IPS-15b (cell line): ENCODE measurements around the gene CEP295NL.

ENCODE experiments used
- H3K27me3 ChIP-seq: one replicate; pipeline ENCODE4 v1.6.1; 2013; ENCODE audit warnings: low read length; ENCODE audit not compliant: control insufficient read depth, insufficient read depth
- H3K36me3 ChIP-seq: one replicate; pipeline ENCODE4 v1.6.1; 2013; ENCODE audit warnings: low read length; ENCODE audit not compliant: control insufficient read depth, insufficient read depth
- H3K4me1 ChIP-seq: one replicate; pipeline ENCODE4 v1.6.1; 2013; ENCODE audit warnings: mild to moderate bottlenecking, low read length; ENCODE audit not compliant: control insufficient read depth, insufficient read depth
- H3K4me3 ChIP-seq: one replicate; pipeline ENCODE4 v1.5.1; 2013; ENCODE audit warnings: low read depth, low read length
- H3K9ac ChIP-seq: one replicate; pipeline ENCODE4 v1.6.1; 2013; ENCODE audit warnings: low read depth, mild to moderate bottlenecking, low read length
- H3K9me3 ChIP-seq: one replicate; pipeline ENCODE4 v1.6.1; 2013; ENCODE audit warnings: mild to moderate bottlenecking, low read length; ENCODE audit not compliant: control insufficient read depth, insufficient read depth

Gene CEP295NL

DNA sequence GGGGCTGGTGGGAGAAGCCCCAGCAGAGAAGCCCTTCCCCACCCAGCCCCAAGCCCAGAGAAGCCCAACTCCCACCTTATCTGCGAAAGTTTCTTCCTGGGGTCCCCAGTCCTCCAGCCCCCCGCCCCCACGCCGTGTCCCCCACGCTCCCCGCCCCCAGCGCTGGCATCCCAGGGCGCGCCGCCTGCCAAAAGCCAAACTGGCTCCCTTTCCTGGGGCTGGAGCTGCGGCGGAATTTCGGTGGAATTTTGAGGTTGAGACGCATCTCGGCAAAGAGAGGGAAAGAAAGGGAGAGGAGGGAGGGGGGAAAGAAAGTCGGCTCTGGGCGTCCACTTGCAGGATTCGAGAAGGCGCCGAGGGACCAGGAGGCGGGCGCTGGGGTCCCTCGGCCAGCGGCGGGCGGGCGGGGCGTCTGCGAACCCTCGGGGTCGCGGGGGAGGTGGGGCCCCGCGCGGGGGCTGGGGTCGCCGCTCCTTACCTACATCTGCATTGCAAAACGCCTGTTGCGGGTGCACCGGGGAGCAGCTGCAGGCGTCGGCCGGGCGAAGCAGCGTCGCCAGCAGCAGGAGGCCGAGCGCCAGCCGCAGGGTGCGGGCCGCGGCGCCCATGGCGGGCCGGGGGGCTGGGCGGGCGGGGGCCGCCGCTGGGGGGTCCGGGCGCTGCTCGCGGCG lies 21.6 kb upstream of the CEP295NL start:
- H3K4me3 ChIP-seq, result peak overlapping the region; percentile 75
- H3K9ac ChIP-seq, result peak overlapping the region; percentile 60
- H3K27me3 ChIP-seq, result no peaks in the 10 kb centered on the region
- peaks cover 8% of the 10 kb centered on the region for H3K4me1 ChIP-seq
- H3K9me3 ChIP-seq, result no peaks in the 10 kb centered on the region
- no peaks in the 10 kb centered on the region for H3K36me3 ChIP-seq

DNA sequence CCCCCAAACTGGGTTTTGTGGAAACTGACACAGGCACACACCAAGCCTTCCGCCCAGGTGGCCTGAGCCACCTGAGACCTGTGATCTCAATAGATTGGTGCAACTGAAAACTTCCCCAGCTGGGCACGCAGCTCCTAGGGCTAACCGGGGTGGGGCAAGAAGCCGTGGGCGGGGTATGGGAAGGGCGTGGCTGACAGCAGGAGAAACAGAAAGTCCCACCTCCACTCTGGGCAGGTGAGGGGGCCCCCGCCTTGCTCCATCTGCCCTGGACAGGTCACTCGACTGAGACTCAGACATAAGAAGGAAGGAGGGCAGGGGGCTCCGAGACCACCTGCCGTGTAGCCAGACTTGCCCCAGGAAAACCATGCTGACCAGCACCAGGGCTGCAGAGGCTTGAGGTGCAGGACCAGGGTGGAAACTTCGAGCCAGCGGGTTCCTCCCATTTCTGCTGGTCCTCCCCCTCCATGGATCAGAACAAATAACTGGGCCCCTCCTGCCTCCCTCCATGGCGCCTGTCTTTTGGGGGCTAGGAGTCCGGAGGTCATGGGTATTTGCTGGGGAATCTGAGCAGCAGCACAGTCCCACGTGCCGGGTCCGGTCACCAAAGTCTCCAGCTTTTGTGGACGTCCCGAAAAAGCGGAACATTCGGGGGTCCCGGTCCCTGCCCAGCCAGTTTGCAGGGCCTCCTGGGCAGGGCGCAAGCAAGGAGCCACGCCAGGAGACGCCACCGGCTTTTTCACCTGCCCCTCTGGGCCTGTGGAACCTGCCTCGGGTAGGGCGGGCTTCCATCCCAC lies 20.9 kb upstream of the CEP295NL start:
- Histone ChIP-seq H3K4me3 (peak overlapping the region; percentile 75), H3K36me3 (no peaks in the 10 kb centered on the region), H3K4me1 (peaks cover 8% of the 10 kb centered on the region), H3K9ac (peak overlapping the region; percentile 60), H3K27me3 (no peaks in the 10 kb centered on the region), H3K9me3 (no peaks in the 10 kb centered on the region)

DNA sequence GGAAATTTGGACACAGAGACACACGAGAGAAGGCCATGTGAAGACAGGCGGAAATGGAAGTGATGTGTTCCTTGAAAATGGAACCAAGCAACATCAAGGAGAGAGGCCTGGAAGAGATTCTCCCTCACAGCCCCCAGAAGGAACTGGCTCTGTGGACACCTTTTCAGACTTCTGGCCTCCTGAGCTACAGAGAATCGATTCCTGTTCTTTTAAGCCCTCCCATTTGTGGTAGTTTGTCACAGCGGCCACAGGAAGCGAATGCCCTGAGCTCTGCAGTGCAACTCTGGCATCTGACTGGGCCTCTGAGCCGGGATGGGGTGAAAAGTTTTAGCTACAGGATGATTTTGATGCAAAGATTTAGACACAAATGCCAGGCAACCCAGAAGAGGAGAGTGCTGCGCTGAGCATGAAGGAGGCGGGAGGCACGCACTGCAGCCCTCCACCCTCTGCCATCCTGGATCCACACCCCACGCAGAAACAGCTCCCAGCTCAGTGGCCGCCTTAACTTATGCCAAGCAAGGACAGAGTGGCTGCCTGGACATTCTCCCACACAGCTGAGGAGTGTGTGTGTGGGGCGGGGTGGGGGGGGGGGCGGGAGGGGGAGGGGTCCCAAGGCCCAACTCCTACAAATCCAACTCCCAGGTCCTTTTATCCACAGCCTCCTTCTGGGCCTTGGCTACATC lies 20.0 kb upstream of the CEP295NL start:
- Histone ChIP-seq H3K4me1 (peaks cover 8% of the 10 kb centered on the region), H3K36me3 (no peaks in the 10 kb centered on the region), H3K27me3 (no peaks in the 10 kb centered on the region), H3K4me3 (peak overlapping the region; percentile 75), H3K9ac (no peak overlapping the region), H3K9me3 (no peaks in the 10 kb centered on the region)

DNA sequence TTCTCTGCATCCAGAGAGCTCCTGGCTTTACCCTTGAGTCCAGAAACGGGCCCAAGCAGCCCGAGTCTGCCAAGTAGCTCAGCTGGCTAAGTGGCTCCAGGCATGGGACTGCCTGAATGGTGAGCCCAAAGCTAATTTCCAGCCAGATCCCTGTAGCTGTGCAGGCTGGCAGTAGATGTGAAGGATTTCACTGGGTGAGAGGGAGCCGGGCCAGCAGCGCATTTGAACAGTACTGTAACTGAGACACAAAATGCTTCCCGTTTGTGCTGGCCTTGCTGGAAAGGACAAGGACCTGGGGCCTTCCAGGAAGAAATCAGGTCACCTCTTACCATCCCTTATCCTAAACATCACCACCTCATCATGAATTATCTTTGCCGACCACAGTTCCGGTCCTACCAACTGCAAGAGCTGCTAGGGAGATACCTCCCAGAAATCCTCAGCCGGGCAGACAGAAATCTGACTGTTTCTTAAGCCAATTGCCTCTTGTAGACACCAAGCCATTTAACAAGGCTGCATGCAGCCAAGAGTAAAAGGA lies 18.5 kb upstream of the CEP295NL start:
- H3K4me1 ChIP-seq, result peaks cover 8% of the 10 kb centered on the region
- no peak overlapping the region for H3K9ac ChIP-seq
- H3K9me3 ChIP-seq, result no peaks in the 10 kb centered on the region
- no peaks in the 10 kb centered on the region for H3K27me3 ChIP-seq
- no peak overlapping the region for H3K4me3 ChIP-seq
- H3K36me3 ChIP-seq, result no peaks in the 10 kb centered on the region

DNA sequence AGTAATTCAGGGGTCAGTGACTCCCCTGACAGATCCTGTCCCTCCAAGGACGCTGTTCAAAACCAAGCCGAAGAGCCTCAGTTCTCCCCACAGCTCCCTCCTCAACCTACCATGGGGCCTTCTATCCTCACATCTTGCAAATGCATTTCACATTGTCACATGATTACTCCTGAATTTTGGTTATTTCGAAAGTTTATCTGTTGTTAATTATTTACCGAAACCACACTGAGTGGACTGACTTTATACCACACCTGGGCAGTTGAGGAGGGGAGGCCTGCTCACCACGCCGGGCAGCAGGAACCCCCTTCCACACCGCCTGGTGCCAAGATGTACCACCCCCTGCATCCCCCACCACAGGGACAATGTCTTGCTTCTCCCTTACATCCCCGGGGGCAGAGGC lies 17.5 kb upstream of the CEP295NL start:
- Histone ChIP-seq H3K9me3 (no peaks in the 10 kb centered on the region), H3K9ac (no peak overlapping the region), H3K36me3 (no peaks in the 10 kb centered on the region), H3K4me3 (no peak overlapping the region), H3K27me3 (no peaks in the 10 kb centered on the region), H3K4me1 (peaks cover 10% of the 10 kb centered on the region)

DNA sequence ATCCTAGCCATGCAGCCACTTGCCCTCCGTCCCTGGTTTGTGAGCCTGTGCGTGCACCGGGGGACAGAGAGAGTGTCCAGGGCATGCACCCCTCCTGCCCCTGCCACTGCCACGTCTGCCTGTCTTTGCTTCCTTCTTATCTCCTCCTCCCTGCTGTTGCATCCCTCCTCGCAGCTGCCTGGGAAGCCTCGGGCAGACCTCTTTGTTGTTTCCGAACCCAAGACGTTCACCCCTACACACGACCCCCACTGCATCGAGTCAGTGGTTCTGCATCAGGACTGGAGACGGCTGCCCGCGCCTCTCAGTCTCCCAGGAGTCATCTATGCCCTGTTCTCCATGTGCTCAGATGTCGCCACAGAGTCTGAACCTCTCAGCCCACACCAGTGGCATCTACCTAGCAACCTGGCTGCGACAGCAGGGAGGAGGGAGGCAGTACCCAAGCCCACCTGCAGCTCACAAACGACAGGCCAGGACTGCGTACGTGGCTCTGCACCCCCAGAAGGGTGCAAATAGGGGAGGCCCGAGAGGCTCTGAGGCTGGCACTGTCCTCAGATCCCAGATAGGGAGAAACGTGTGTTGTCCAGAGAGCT lies 17.0 kb upstream of the CEP295NL start:
- Histone ChIP-seq H3K36me3 (no peaks in the 10 kb centered on the region), H3K4me1 (peaks cover 10% of the 10 kb centered on the region), H3K27me3 (no peaks in the 10 kb centered on the region)

DNA sequence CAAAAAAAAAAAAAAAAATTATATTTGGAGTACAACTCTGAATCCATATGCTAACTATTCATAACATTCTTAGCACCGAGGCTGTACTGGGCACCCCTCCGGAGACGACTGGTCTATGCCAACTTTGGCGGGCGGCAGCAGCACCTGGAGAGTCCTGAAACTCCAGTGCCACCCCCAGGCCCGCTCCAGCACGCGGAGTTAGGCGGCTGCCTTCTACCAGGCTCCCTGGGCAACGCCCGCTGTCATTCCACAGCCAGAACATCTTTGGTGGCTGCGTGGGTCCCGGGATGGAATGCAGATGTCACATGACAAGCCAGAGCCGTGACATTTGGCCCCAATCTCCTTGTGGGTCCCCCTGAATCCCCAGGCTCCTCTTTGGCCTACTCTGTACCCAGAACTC lies 16.0 kb upstream of the CEP295NL start:
- H3K4me1 ChIP-seq, result peaks cover 10% of the 10 kb centered on the region
- H3K9ac ChIP-seq, result no peak overlapping the region
- H3K4me3 ChIP-seq, result no peak overlapping the region
- no peaks in the 10 kb centered on the region for H3K9me3 ChIP-seq
- no peaks in the 10 kb centered on the region for H3K36me3 ChIP-seq
- no peaks in the 10 kb centered on the region for H3K27me3 ChIP-seq

More for the DNA sequence above, 17.0 kb upstream of the CEP295NL start:
- no peak overlapping the region for H3K4me3 ChIP-seq
- H3K9me3 ChIP-seq, result no peaks in the 10 kb centered on the region
- H3K9ac ChIP-seq, result no peak overlapping the region

DNA sequence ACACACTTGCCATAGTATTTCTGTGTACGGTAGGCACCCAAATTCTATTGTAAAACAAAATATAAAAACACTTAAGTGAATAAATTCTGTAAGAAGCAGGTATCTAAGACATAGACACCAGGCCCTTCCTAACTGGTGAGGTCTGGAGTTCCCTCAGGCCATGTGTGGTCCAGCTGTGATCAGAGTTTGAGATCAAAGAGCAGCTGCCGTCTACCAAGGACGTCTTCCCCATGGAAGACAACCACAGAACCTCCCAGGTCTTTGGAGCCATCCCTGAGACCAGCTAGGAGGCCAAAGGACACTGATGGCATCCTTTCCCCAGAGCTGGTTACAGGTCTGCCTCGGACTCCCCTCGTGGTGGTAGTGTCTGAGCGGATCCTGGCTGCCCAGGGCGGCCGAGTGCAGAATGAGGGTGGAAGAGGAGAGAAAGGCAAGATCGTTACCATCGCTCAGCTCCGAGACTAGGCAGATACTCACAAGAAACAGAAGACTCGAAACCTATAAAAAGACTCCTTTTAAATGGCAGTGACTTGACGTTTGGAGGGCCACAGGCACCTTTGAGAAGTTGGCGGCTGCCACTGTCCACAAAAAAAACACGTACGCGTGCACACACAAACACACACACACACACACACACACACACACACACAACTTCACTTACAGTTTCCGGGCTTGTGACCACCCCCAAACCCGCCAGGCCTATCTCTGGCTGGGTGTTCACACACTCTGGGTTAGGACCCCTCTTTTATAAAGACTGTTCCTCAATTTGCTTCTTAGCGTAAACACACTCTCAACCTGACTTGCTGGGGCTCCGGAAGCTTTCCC lies 14.7 kb upstream of the CEP295NL start:
- H3K9ac ChIP-seq, result no peak overlapping the region
- H3K36me3 ChIP-seq, result no peaks in the 10 kb centered on the region
- no peaks in the 10 kb centered on the region for H3K9me3 ChIP-seq
- H3K27me3 ChIP-seq, result no peaks in the 10 kb centered on the region
- peaks cover 2% of the 10 kb centered on the region for H3K4me1 ChIP-seq
- no peak overlapping the region for H3K4me3 ChIP-seq

DNA sequence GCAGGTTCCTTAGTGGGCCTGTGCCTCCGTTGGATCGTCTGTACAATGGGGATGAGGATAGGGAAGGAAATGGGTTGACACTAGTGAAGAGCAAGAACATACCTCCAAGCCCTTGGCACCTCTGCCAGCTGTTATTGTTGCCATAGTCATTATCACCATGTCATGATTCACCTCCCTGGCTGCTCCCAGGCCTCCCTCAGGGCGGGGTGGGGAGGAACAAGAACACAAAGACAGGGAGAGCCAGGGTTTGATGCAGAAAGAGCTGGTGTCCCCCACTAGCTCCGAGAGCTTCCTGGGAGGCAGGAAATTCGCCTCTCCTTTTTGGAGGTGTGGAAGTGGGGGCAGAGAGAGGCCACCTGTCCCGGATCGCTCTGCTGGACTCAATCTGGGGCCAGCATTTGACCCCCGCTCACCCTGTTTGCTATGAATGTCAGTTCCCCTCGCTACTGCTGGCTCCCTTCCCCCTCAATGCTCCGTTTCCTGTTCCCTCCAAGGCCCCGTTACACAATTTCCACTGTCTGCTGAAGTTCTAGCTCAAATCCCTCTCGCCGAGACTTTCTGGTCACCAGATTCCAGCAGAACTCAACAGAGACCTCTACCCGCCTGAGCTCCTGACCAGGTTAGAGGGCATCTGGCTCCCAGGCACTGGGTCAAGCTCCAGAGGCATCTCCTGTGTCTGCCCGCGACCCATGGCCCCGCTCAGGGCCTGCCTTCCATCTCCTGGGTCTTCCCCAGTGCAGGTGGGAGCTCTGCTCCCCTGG lies 13.1 kb upstream of the CEP295NL start:
- Histone ChIP-seq H3K4me3 (no peak overlapping the region), H3K27me3 (no peaks in the 10 kb centered on the region), H3K4me1 (peaks cover 2% of the 10 kb centered on the region), H3K9me3 (no peaks in the 10 kb centered on the region), H3K36me3 (no peaks in the 10 kb centered on the region), H3K9ac (peak overlapping the region; percentile 47)

DNA sequence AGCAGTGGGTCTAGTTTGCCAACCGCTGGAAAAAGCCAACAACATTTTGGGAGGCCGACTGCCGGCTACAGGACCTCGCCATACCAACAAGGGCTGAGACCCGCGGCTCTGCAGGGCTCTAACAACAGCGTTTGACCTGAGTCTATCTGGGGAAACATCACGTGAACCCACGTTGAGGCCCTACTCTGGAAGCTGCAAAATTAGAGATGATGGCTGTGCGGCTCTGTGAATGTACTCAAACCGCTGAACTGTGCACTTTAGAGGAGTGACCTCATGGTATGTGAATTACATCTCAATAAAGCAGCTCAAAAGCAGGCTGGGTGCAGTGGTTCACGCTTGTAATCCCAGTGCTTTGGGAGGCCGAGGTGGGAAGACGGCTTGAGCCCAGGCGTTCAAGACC lies 10.1 kb upstream of the CEP295NL start:
- Histone ChIP-seq H3K9me3 (no peaks in the 10 kb centered on the region), H3K36me3 (no peaks in the 10 kb centered on the region), H3K4me1 (peaks cover 2% of the 10 kb centered on the region), H3K27me3 (no peaks in the 10 kb centered on the region), H3K4me3 (no peak overlapping the region), H3K9ac (no peak overlapping the region)
